NCI-H1930 (cell line): ENCODE results near the gene STUM.

Source experiments
- DNase-seq, 2 experiments: peaks; one replicate each; lab custom pipeline; 2025; lab: John Stamatoyannopoulos, UW

STUM gene

GRCh38 chr1:226654046-226654667 is 105.6 kb downstream of the STUM start:
- no peak for DNase-seq

- DNase-seq: no peak
These were observed 106.1 kb downstream of the STUM start for GRCh38 chr1:226654668-226655055.

- no peak for DNase-seq
These were observed 106.9 kb downstream of the STUM start for GRCh38 chr1:226655251-226656163.

- no peak for DNase-seq
These were observed 107.6 kb downstream of the STUM start for GRCh38 chr1:226656201-226656600.

- DNase-seq: no peak
These were observed 108.2 kb downstream of the STUM start for GRCh38 chr1:226656601-226657277.

GRCh38 chr1:226657895-226658545 is 109.5 kb downstream of the STUM start:
- DNase-seq: no peak

GRCh38 chr1:226658546-226659125 is 110.1 kb downstream of the STUM start:
- no peak for DNase-seq
